ACHN (cell line): ENCODE measurements around the gene HOXD1.

Experiments
- DNase-seq: peaks from one replicate; pipeline ENCODE4 v3.0.0-alpha.2; 2015
- in situ Hi-C: cut with HindIII; loops from 2 replicates; pipeline ENCODE4 v1.10.0; 2017; ENCODE audit warnings: low sequenced_read_pairs, low pct_ligation_motif_present, low pct_unique_long_range_greater_than_20kb

Gene HOXD1

DNA sequence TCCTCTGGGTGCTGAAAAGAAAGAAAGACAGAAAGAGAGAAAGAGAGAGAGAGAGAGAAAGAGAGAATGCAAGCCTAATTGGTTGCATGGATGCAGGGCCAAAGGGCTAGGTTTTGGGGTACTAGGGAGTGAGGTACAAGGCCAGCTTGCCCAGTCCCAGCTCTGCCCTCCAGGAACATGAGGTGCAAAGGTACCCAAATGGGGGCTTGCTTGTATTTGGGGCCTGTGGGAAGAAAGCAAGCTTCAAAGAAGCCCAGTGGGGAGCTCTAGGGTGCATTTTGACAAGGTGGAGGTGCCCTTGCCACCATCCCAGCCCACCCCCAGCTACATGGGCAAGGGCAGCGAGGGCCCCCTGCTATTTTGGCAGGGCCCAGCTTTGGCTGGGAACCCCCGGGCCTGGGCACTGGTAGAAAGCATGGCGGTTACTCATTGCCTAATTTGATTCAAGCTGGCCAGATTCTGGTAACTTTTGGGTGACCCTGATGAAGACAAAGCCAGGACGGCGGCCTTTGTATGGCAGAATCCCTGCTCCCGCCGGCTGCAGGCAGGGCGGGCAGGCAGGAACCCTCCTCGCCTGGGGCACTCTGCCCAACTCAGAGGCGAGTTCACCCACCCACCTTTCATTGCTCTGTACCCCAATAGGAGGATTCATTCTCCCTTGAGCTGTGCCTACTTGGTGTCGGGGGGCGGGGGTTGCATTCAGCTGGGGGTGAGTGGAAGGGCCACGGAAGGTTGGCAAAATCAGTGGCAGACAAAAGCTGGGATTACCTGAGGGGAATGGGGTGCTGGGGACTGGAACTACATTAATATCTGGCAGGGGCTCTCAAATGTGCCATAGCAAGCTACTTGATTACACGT, 37.7 kb upstream of the HOXD1 start:
- no peak for DNase-seq
- in situ Hi-C loops = no loop called here

DNA sequence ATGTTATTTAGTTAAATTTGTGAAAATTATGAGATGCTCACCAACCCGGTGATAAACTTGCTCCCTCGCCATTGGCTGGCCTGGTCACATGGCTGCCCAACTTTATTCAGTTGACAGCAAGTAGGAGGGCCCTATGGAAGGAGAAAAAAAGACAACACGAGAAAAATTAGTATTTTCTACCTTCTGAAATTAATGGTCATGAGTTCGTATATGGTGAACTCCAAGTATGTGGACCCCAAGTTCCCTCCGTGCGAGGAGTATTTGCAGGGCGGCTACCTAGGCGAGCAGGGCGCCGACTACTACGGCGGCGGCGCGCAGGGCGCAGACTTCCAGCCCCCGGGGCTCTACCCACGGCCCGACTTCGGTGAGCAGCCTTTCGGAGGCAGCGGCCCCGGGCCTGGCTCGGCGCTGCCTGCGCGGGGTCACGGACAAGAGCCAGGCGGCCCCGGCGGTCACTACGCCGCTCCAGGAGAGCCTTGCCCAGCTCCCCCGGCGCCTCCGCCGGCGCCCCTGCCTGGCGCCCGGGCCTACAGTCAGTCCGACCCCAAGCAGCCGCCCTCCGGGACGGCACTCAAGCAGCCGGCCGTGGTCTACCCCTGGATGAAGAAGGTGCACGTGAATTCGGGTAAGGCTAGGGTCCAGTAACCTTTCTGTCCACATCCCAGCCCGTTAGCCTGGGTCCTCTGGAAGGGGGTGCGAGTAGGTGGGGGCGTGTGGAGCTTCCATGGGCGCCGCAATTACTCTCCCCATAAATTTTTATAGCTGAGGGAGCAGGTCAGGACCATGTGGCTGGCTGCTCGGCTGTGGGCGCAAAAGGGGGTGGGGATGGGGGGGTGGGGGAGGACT, 36.8 kb upstream of the HOXD1 start, which contains the start of gene HOXD4:
Gene HOXD4, plus strand, starts transcription at position 109 of the 846 bp plus-strand sequence. Its CDS starts 84 bp downstream, at position 193.
- peak; percentile 68 for DNase-seq
- in situ Hi-C loops = no loop called here

DNA sequence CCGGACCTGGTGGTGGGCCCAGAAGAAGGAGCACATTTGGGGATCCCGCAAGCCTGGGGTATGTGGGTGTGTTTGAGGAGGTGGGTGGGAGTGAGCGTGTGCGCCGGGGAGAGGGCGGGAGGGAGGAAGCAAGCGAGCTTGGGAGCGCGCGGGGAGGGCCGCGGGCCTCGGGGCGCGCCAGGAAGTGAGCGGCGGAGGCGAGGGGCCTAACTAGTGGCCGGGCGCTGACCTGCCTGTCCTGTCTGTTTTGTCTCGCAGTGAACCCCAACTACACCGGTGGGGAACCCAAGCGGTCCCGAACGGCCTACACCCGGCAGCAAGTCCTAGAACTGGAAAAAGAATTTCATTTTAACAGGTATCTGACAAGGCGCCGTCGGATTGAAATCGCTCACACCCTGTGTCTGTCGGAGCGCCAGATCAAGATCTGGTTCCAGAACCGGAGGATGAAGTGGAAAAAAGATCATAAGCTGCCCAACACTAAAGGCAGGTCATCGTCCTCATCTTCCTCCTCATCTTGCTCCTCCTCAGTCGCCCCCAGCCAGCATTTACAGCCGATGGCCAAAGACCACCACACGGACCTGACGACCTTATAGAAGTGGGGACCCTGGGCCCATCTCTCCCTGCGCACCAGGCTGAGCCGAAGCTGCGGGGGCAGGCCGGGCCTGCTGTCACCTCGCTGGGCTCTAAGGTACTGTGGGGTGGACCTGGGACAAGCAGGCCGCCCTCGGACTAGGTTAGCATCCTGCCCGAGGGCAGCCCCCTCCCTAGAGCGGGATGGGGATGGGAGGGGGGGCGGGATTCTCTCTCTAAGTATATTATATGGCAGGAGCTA, 35.9 kb upstream of the HOXD1 start:
- in situ Hi-C loops = no loop called here
- peak; percentile 70 for DNase-seq

DNA sequence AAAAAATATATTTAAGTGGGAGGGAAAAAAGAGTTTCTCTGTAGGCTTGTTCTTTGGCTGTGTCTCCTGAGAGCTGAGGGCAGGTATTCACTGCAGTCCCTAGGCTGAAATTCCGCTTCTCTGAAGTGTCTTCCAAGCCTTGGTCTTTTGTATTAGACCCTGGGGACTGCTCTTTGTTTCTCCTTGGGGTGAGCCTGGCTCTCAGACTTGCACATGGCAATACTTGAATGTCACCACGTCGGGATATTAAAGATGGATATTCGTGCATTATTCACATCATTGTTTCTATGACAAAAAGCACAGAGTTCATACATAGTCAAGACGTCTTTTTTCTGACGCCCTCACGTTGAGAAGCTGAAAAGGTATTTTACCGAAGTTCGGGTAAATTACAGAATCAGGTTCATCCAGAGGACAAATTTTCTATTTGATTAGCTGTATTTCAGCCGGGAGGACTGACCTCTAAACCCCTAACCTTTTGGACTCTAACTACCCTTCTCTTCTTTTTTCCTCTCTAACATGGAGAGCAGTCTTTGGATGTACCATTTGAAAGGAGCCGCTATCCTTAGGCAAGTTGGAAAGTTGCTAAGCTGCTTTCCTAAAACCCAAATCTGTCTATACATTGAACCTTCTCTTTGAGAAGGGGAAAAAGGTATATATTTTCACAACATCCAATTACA, 33.8 kb upstream of the HOXD1 start:
- DNase-seq = no peak
- in situ Hi-C loops = no loop called here

DNA sequence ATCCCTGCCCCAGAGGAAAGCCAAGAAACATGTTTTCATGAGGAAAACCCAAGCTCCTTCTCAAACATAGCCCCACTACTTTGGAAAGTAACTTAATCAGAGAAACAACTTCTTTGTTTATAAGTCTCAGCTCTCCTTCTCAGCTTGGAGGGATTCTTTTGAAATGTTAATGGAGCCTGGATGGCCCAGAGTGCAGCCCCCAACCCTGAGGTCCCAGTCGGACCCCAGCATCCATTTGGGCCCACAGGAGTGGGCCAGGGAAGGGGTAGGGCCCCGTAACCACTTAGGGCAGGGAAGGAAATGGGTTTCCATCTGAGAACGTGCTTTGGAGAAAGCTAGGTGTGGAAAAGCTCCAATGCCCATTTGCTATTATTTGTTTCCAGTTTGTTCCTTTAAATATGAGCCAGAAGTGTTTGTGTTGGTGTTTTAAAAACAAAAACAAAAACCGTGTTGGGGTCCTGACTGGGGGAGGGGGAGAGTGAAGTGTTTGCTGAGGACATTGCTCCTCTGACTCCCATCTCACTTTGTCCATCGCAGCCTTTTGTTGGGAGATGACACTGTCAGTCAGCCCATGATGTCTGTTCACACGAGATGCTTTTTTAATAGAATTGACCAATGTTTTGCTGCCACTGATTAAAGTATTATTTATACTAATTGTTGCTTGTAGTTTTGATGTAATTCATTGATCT, 33.0 kb upstream of the HOXD1 start:
- no peak for DNase-seq
- in situ Hi-C loops = no loop called here

DNA sequence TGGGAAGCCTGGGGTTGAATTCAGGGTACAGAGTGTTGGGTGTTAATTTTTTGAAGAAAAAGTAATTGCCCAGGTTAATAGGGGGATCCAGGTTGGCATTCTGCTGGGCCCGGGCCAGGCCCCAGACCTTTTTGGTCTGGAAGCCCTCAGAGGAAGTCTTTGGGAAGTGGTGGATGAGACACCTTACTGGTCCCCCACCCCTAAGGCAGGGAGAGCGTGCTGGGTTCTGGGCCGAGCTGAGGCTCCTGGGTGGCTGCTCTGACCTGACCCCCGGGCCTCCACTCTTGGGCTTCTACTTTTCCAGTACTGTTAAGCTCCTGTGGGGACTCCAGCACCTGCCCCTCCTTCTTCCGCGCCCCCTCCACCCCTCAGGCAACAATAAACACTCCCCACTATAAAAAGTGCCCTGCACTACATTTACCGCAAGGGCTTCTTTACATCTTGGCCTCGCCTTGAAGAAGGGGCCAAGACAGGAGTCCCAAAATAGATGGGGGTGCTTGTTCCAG, 32.1 kb upstream of the HOXD1 start:
- DNase-seq = no peak
- in situ Hi-C loops = no loop called here

DNA sequence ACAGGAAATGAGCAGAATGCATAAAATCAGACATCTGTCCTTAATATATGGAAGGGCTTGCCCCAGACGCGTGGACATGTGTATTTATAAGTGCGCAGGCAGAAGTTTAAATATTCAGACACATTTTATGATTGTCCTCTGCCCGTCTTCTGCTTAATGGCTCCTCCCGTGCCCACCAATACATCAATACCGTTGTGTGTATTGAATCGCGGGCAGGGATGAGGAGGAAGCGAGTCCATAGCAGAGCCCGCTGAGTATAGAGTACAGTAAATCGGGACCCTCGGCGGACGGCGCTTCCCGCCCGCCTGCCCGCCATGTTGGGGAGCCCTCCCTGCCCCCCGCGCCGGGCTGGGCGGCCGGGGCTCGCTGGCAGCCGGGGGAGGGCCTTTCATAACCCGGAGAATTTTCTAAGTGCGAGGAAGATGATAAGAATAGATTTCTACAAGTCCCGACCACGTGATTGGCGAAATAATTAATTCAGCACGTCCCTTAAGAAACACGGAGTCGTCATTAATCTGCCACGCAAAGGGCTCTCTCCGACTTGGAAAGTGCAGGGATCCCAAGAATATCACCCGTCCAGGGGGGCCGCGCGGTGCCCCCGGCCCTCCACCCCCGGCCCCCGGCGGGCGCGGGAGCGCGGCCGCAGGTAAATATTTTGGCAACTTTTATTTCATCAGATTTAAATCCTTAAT, 31.5 kb upstream of the HOXD1 start, which contains the start of gene HOXD3:
Gene HOXD3, plus strand, starts transcription at position 501 of the 692 bp plus-strand sequence. CDS start 11,808 bp downstream, outside the sequence.
- no peak for DNase-seq
- in situ Hi-C loops = no loop called here

DNA sequence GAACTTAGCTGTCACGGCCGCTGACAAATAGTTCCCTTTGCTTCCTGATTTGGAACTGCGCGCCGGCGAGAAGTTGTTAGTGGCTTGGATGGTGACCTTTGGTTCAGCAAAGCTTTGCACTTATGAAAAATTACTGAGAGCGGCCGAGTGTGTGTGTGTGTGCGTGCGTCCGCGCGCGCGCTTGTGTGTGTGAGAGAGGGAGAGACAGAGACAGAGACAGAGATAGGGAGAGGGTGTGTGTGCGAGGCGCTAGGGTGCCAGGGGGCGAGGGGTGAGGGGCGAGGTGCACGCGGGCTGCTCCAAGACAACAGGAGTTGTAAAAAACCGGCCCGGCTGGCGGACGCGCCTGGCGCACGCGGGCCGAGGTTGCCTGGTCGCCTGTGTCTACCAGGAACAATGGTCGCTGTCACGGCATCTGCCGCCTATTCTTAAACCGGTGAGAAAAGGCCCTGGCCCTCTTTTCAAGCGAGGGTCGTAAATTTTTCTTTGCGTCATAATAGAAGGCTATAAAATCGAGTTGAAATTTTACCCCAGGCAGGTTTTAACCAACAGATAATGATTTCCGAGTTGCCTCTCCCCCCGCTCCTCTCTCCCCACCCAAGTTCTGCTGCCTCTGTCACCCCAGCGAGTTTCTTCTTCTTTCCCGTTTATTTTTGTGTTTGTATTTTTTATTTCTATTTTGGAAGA, 30.8 kb upstream of the HOXD1 start:
- peak; percentile 45 for DNase-seq
- in situ Hi-C loops = no loop called here

DNA sequence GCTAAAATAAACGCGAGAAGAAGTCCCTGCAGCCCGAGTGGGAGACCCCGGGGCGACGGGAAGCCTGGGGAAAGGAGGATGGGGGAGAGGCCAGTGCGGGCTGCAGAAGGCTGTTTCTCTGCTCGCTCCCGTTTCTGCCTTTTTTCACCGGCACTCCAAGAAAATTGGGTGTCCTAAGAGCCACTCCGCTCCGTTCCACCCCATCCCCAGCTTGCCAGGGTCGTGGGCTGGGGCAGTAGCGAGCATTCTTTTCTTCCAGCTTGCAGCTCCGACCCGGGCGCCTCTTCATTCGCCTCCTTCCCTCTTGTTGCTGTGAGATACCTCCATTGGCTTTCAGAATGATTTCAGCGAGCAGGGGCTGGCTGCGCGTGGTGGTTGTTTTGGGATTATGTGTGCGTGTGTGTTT, 30.3 kb upstream of the HOXD1 start:
- no peak for DNase-seq
- in situ Hi-C loops = no loop called here

DNA sequence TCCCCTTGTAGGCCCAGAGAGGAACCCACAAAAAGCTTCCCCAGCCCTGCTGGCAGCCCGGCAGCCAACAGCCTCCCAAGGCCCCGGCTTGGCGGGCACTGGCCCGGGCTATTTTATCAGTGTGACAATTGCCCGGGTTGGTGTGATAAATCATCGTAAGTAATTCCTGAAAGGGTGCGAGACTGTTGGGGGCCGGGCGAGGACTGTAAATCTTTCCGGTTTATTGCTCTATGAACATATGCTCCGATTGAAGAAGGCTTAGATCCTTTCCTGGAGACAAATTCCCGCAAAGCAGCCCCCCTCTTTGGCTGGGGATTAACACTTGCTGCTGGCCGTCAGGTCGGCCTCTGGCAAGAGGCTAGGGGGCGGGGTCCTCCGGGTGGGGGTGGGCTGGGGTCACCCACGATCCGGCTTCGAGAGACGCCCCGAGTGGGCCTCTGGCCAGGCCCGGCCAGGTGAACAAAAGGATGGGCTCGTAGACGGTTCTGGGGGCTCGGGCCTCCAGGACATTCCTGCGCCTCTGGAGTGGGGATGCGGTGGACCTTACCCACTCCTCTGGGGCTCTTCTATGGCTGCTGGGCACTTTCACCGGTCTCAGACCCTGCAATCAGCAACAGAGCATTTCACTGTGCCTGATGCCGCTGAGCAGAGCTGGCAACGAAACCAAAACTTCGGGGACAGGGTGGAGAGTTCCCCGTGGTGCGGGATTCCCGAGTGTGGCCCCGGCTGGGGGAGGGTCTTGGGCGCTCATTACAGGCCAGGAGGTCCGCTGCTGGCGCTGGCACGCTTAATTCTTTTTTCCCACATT, 29.4 kb upstream of the HOXD1 start:
- in situ Hi-C loops = no loop called here
- DNase-seq = no peak

DNA sequence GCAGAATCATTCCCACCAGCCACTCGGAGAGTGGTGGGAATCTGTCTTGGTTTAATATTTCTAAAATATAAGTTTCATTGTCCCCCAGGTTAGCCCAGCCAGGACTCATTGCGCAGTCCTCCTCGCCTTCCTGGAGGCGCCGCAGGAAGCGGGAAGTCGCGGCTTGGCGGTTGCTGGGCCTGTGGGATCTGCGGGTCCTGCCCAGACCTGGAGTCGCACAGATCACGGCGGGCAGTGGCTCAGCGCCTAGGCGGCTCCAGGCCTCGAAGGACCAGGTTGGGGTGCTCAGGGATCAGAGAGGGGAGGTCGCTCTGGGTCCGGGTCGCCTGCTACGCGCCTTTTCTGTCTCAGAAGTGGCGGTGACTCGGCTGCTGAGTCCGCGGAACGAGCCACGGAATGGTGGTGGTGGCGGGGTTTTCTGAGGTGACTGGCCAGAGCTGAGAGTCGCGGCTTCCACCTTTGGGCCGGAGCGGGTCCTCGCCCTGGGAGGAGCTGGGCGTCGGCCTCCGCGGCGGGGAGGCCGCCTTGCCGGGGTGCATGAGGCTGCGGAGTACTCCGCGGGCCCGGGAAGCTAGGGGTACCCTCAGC, 28.7 kb upstream of the HOXD1 start:
- in situ Hi-C loops = no loop called here
- DNase-seq = no peak

DNA sequence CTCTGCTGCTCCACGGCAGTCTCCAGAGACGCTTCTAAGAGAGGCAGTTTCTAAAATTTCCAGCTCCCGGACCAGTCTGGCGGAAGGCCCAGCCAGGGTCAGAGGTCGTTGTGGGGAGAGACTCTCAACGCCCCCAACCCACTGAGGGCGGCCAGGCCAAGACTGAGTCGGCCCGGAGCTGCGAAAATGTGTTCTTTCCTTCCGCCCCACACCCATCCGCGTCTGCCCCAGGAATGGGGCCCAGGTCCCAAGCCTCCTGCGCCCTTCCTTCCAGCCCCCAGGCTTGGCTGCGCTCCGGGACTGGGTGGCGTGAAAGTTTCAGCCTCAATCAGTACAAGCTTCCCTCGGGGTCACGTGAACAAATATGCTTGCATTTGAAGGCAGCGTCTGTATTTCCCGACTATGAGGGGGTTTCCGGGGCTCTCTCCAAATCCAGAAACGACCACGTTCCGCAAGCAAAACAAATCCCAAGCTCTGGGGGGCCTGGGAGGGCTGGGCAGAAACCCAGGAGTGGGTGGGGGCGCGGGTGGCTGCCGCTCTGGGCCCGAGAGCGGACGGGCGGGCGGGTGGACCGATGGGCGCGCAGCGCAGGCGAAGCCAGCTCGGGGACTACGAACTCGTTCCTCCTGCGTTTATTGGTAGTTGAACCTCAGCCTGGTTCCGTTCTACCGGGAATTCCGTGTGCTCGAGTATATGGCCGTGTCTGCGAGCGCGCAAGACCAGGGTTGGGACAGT, 28.1 kb upstream of the HOXD1 start:
- no peak for DNase-seq
- in situ Hi-C loops = no loop called here

DNA sequence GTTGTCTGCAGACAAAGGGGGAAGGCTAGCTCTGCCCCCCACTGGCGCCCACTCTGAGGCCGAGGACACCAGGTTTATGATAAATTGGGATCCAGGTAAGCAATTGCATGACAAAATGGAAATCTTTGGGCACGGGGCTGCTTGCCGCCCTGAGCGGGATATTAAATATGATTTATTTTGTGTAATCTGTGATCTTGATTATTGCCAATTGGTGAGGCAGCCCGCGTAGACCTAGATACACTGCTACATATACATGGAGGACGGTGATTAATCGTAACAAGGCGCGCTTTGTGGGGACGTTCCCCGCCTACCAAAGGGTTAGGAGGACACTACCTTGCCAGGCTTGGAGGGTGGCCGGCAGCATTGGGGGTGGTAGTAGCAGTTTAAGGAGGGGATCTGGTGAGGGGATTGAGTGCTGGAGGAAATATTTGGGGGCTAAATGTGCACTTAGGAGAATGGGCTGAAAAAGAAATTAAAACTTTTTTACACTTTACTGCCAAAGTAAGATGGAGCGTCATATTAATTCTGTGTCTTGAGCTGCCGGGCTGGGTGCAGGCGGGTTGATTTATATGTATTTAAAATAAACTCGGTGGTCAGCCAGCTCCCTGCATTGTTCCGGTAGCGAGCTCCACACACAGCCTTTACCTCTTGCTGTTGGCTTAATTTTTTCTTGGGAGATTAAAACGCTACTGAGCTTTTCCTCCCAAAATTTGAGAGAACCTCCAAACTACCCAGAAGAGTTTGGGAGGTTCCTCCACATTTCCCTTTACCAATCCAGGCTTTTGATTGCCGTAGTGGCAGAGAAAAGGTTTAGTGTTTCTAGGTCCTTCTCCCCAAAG, 27.3 kb upstream of the HOXD1 start:
- in situ Hi-C loops = no loop called here
- no peak for DNase-seq
